RPMI7951 (cell line): ENCODE data around the gene DMAC2. TPM values are rescaled to one million over a fixed set of nuclear protein-coding genes. Genes with fewer than 3 reads are reported as not detected.
"Not testable (repeated sequence)": the region's sequence is repeated elsewhere in the genome, so short reads cannot be mapped to it uniquely, and the experiment has no call there.

Source experiments
- DNase-seq: peaks from one replicate; pipeline ENCODE4 v3.0.0-alpha.2; 2012; ENCODE audit warnings: low read depth
- total RNA-seq: library from RNA; depleted of rRNA; stranded (reverse); fragments of >200 nt; shearing (Covaris generic); gene quantifications from 2 replicates; pipeline ENCODE4 v1.2.3, GENCODE V29; 2014

Gene DMAC2
- total RNA-seq, 1 experiment from 2014 or later = 66.4 TPM

- no peak for DNase-seq
Measured at GRCh38 chr19:41422456-41422855, 17.3 kb downstream of the DMAC2 start.

DNA sequence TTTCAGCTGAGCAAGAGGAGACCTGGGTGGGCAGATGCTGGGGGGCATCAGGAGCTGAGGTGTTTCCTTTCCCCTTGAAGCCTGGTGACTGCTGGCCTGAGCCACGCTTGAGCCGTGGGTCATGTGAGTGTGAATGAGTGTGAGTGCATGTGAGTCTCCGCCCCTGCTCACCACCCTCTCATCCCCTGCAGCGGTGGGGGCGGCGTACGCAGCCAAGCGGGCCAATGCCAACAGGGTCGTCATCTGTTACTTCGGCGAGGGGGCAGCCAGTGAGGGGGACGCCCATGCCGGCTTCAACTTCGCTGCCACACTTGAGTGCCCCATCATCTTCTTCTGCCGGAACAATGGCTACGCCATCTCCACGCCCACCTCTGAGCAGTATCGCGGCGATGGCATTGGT is 17.7 kb downstream of the DMAC2 start:
- DNase-seq = no peak

DNA sequence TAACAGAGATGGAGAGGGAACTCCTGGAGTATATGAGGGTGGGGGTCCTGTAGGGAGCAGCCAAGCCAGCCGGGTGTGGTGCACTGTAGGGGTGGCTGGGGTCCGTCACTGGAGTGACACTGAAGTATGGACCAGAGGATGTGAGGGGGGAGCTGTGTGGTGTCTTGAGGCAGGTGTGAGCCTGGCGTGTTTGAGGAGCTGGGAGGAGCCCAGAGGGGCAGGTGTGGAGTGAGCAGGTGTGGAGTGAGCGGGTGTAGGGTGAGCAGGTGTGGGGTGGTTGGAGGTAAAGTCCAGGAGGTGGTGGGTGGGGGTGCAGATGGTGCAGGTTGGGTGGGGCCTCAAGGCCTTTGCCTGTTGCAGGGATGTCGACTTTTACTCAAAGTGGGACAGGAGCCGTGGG is 18.4 kb downstream of the DMAC2 start:
- no peak for DNase-seq

GRCh38 chr19:41420101-41420880 is 19.4 kb downstream of the DMAC2 start:
- DNase-seq = no peak

GRCh38 chr19:41416194-41416674 is 23.5 kb downstream of the DMAC2 start:
- DNase-seq = no peak

DNA sequence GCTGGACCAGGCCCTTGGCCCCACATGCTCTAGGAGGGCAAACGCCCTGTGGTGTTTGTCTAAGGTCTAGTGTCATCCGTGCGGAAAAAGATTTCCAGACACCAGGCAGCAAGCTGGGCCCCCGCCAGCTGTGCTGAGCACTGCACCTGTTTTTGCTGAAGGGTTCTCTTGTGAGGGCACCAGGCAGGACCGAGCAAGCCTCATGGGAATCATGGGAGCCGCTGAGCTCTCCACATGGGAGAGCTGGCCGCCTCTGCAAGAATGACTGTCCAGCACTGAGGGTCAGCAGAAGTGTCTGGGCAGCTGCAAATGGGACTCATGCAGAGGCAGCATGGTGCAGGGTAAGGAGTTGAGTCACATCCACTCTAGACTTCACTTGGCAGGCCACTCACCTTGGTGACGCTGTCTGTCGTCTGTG is 24.5 kb downstream of the DMAC2 start:
- DNase-seq = peak; percentile 16

DNA sequence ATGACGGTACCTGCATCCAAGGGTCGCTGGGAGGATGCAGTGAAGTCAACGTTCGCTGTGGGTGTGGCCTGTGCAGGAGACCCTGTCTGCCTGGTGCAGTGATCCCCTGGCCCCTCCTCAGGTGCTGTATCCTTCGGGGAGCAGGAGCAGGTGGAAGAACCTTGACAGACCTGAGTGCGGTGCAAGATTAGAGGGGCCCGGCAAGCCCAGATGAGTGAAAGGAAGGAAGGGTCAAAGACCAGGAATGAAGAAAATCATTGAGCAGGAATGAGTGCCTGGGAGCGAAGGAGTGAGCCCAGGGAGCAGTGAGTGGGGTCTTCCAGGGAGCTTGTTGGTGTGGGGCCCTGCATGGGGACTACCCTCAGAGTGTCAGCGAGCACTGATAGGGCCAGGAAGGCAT is 25.3 kb downstream of the DMAC2 start:
- DNase-seq = no peak

- no peak for DNase-seq
Measured at GRCh38 chr19:41413947-41414346, 25.8 kb downstream of the DMAC2 start.

GRCh38 chr19:41412953-41413352 is 26.8 kb downstream of the DMAC2 start:
- DNase-seq = no peak

DNA sequence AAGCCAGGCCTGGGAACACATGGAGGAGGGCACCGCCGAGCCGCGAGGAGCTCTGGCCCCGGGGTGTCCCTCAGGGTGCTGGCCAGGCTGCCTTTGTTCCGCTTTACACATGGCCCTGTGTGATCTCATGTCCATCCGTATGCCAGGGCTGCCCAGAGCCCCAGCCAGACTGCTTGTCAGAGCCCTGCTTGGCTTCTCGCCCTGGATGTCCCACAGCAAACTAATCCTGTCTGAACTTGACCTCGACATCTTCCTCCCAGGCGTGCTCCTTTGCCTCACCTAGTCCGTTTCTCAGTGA is 27.8 kb downstream of the DMAC2 start:
- peak; percentile 9 for DNase-seq

GRCh38 chr19:41411100-41411967 is 28.4 kb downstream of the DMAC2 start:
- no peak for DNase-seq

DNA sequence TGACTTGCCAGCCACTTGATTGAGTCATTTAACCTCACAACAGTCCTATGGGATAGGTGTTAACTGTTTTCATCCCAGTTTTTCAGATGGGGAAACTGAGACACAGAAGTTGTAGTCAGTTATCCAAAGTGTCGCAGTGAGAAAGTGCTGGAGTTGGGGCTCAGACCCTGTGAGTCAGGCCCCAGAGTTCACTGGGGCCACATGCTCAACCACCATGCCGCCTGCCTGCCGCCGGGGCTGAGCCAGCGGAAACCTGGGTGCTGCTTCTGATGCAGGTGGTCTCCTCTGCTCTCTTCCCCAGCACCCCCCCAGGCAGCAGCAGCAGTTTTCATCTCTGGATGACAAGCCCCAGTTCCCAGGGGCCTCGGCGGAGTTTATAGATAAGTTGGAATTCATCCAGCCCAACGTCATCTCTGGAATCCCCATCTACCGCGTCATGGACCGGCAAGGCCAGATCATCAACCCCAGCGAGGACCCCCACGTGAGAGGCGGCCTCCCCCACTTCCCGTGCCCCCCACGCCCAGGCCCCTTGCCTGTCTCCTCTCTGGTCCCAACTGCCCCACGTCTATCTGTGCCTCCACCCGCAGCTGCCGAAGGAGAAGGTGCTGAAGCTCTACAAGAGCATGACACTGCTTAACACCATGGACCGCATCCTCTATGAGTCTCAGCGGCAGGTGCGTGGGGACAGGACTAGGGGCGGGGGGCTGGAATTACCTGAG is 29.2 kb downstream of the DMAC2 start:
- no peak for DNase-seq

DNA sequence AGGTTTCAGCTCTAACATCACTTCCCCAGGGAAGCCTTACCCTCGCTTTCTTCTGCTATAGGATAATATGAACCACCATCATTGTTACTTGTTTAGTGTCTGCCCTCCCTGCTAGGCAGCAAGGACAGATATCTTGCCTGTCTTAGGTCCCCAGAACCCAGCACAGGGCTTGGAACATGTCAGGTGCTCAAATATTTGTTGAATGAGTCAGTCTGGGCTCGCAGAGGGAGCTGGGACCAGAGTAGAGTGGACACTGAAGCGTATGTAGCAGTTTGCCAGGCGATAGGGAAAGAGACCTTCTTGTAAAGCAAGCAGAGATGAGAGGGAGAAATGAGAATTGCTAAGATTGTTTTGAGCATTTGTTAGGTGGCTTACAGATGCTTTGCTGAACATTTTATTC is 30.4 kb downstream of the DMAC2 start:
- DNase-seq = peak; percentile 74

GRCh38 chr19:41408846-41409245 is 30.9 kb downstream of the DMAC2 start:
- not testable (repeated sequence) for DNase-seq

DNA sequence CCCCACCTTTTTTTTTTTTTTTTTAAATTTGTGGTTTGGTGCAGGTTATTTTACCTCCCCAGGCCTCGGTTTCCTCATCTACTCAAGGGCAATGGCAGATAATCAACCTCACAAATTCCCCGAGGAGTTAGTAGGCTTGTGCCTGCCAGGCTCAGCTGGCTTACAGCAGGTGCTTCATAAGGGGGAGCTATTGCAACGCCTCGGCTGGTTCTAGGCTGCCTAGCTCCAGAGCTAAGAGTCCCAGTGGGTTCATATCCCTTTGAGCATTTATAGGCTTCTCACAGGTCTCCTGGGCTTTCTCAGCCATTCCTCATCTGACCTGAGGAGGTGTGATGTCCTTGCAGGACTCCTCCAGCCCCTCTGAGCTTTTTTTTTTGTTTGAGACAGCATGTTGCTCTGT is 31.5 kb downstream of the DMAC2 start:
- DNase-seq = no peak

DNA sequence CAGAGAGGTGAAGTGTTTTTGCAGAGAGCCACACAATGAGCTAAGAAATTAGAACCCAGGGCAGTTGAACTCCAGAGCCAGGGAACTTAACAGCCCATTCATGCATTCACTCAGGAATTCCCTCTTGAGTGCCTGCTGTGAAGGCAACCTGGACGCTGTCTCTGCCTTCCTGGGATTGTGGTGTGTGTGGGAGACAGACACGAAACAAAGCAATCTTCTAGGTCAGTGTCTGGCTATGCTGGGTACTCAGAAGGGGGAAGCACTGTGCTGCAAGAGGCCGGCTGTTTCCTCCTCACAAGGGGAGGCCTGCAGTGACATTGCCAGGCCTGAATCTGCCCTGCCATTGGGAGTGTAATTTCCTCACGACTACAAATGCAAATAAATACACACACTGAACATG is 32.4 kb downstream of the DMAC2 start:
- DNase-seq = no peak

DNA sequence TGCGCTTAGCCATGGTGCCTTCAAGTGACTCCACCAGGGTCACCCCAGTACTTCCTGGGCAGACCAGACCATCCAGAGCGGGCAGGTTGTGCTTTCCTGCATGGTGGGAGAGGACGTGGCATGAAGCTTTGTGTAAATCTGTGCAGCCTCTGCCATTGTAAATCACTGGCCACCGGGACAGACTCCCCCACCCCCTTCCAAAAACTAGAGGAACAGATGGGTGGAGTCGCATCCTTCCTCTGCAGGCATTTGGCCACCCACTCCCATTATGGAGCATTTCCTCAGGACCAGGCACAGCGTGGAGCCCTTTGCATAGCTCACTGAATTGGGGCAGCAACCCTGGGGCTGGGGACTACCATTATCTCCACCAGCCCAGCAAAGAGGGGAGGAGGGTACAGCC is 33.9 kb downstream of the DMAC2 start:
- DNase-seq = no peak

DNA sequence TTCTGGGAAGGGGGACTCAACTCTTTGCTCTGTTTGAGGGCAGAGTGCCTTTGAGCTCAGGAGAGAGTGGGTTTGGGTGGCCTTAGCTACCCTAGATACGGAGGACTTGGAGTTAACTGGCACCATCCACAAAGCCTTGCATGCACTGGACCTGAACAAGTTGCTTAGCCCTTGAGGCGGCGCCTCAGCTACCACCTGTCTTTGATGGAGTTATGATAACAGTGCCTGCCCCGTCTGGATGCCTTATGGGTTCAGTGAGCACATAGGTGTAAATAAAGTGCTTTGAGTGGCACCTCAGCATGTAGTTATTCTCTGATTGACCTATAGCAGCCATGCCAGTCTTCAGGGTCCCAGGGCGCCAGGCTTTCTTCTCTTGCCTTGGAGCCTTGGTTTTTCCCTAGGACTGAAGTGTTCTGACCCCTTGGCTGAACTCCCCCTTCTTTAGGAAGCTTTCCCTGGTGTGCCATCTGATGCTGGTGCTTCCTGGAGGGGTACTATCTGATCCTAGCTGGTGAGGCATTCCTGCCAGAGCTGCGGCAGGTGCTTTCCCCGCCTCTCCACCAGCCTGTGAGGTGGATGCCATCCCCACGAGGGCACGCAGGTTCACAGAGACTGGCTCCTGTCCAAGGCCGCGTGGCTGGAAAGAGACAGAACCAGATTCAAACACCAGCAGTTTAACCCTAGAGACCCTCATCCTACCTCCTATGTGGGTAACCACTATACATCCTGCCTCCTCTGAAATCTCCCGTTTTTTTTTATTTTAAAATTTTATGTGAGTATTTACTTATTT is 36.3 kb downstream of the DMAC2 start:
- no peak for DNase-seq

DNA sequence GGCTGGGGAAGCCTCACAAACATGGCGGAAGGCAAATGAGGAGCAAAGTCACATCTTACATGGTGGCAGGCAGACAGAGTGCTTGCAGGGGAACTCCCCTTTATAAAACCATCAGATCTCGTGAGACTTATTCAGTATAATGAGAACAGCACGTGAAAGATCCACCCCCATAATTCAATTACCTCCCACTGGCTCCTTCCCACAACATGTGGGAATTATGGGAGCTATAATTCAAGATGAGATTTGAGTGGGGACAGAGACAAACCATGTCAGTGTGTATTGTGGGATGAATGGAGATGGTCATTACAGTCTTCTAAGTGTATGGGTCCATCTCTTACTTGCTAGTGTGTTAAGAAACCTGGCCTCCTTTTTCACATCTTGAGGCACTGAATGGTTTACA is 37.7 kb downstream of the DMAC2 start:
- no peak for DNase-seq

GRCh38 chr19:41401483-41401882 is 38.2 kb downstream of the DMAC2 start:
- no peak for DNase-seq

GRCh38 chr19:41399525-41399924 is 40.2 kb downstream of the DMAC2 start:
- DNase-seq = no peak

GRCh38 chr19:41399091-41399490 is 40.6 kb downstream of the DMAC2 start:
- DNase-seq = no peak
